Neural progenitor cell (in vitro differentiated cells): ENCODE results near the gene ZNF273. TPM values are rescaled to one million over a fixed set of nuclear protein-coding genes. Genes with fewer than 3 reads are reported as not detected.

Experiments used
- DNase-seq: peaks from one replicate; pipeline ENCODE4 v3.0.0-alpha.2; 2016; ENCODE audit warnings: low spot score
- H2AFZ ChIP-seq: fragments of 200-600 bp; sonication (generic); replicated peaks from 2 replicates; pipeline ENCODE4 v1.6.1; 2016; ENCODE audit warnings: antibody characterized with exemption
- H3F3A ChIP-seq: fragments of 200-600 bp; sonication (generic); 2 replicates; pipeline ENCODE4 v1.6.1; 2016; ENCODE audit warnings: antibody characterized with exemption, low read depth
- H3K27ac ChIP-seq: fragments of 200-600 bp; sonication (generic); 2 replicates; pipeline ENCODE4 v1.5.1; 2016; ENCODE audit warnings: mild to moderate bottlenecking
- H3K27me3 ChIP-seq: fragments of 200-600 bp; sonication (generic); 2 replicates; pipeline ENCODE4 v1.6.1; 2016; ENCODE audit warnings: mild to moderate bottlenecking, moderate library complexity
- H3K36me3 ChIP-seq: fragments of 200-600 bp; sonication (generic); 2 replicates; pipeline ENCODE4 v1.5.1; 2016
- H3K4me1 ChIP-seq: fragments of 200-600 bp; sonication (generic); 2 replicates; pipeline ENCODE4 v1.6.1; 2016; ENCODE audit warnings: mixed run types
- H3K4me2 ChIP-seq: fragments of 200-600 bp; sonication (generic); 2 replicates; pipeline ENCODE4 v1.6.1; 2016
- H3K4me3 ChIP-seq: fragments of 200-600 bp; sonication (generic); 2 replicates; pipeline ENCODE4 v1.5.1; 2016
- H3K79me2 ChIP-seq: fragments of 200-600 bp; sonication (generic); 2 replicates; pipeline ENCODE4 v1.6.1; 2016; ENCODE audit warnings: low read depth
- H3K9ac ChIP-seq: fragments of 200-600 bp; sonication (generic); 2 replicates; pipeline ENCODE4 v1.6.1; 2016
- H3K9me3 ChIP-seq: fragments of 200-600 bp; sonication (generic); 2 replicates; pipeline ENCODE4 v1.5.1; 2016; ENCODE audit warnings: low read depth
- H4K20me1 ChIP-seq: fragments of 200-600 bp; sonication (generic); 2 replicates; pipeline ENCODE4 v1.6.1; 2016; ENCODE audit warnings: low read depth
- H3K27ac Mint-ChIP-seq: 3 replicates; pipeline ENCODE4 v1.8.0; 2021; ENCODE audit warnings: mixed read lengths
- H3K27me3 Mint-ChIP-seq: 2 replicates; pipeline ENCODE4 v1.8.0; 2022; ENCODE audit warnings: low read depth, mild to moderate bottlenecking, inconsistent platforms, moderate library complexity, mixed read lengths; ENCODE audit not compliant: insufficient read depth
- H3K36me3 Mint-ChIP-seq: 3 replicates; pipeline ENCODE4 v1.8.0; 2021; ENCODE audit warnings: mixed read lengths
- H3K4me1 Mint-ChIP-seq: 3 replicates; pipeline ENCODE4 v1.8.0; 2021; ENCODE audit warnings: mixed read lengths
- H3K4me3 Mint-ChIP-seq: 3 replicates; pipeline ENCODE4 v1.8.0; 2021; ENCODE audit warnings: mild to moderate bottlenecking, moderate library complexity, mixed read lengths
- H3K9me3 Mint-ChIP-seq: 3 replicates; pipeline ENCODE4 v1.8.0; 2020; ENCODE audit warnings: mixed read lengths
- EZH2 ChIP-seq: fragments of 200-600 bp; sonication (generic); IDR thresholded peaks from 2 replicates; pipeline ENCODE4 v1.6.1; 2017; ENCODE audit warnings: antibody characterized with exemption, mild to moderate bottlenecking, moderate library complexity
- EZH2phosphoT487 ChIP-seq: fragments of 200-600 bp; sonication (generic); IDR thresholded peaks from 2 replicates; pipeline ENCODE4 v1.6.1; 2017; ENCODE audit warnings: antibody characterized with exemption
- total RNA-seq: library from RNA; depleted of rRNA; stranded (reverse); fragments of >200 nt; gene quantifications from 2 replicates; pipeline ENCODE4 v1.2.3, GENCODE V29; 2015; ENCODE audit warnings: low replicate concordance
- TF ChIP-seq, protein P1 (sequence below): fragments of 200-600 bp; sonication (generic); IDR thresholded peaks from 2 replicates; pipeline ENCODE4 v1.5.1; 2017; ENCODE audit warnings: antibody characterized with exemption, mild to moderate bottlenecking

ZNF273 gene
- total RNA-seq, 1 donor from 2014 or later = 36.5 TPM

DNA sequence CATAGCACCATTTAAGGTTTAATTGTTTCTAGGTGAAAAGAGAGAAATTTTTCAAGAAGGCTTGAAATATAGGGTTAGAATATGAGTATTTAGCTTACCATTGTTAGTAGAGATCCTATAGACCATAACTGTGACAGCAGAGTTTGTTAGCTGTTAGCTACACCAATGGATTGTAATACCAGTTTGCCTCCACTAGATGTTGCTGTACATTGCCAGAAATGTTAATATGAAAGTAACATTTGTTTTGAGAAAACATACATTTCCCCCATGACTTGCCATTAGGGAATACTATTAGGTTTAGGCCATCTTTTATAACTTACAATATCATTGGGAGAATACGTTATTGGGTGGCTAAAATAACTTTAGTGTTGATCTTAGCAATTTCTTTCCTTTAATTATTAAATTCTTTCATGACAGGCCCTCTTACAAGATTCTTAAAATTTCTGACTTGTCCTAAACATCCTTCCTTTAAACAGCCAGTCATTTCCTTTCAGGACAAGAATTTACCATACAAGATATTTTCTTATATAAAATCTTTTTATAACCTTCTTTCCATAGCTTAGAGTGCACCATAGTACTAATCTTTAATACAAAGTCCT, 48.3 kb downstream of the ZNF273 start:
- no peak overlapping the region for H3K27ac Mint-ChIP-seq
- Histone ChIP-seq H3K79me2 (no peaks in the 10 kb centered on the region), H3F3A (no peaks in the 10 kb centered on the region), H3K27me3 (peaks cover 33% of the 10 kb centered on the region), H4K20me1 (no peaks in the 10 kb centered on the region), H3K4me1 (no peaks in the 10 kb centered on the region), H3K9me3 (no peaks in the 10 kb centered on the region), H3K4me2 (no peak overlapping the region), H3K4me3 (no peak overlapping the region), H3K27ac (no peak overlapping the region), H3K9ac (no peak overlapping the region), H2AFZ (no peak overlapping the region), H3K36me3 (no peaks in the 10 kb centered on the region)
- peaks cover 2% of the 10 kb centered on the region for H3K4me1 Mint-ChIP-seq
- peaks cover 2% of the 10 kb centered on the region for H3K36me3 Mint-ChIP-seq
- peaks cover 6% of the 10 kb centered on the region for H3K27me3 Mint-ChIP-seq
- TF ChIP-seq, protein P1, sequence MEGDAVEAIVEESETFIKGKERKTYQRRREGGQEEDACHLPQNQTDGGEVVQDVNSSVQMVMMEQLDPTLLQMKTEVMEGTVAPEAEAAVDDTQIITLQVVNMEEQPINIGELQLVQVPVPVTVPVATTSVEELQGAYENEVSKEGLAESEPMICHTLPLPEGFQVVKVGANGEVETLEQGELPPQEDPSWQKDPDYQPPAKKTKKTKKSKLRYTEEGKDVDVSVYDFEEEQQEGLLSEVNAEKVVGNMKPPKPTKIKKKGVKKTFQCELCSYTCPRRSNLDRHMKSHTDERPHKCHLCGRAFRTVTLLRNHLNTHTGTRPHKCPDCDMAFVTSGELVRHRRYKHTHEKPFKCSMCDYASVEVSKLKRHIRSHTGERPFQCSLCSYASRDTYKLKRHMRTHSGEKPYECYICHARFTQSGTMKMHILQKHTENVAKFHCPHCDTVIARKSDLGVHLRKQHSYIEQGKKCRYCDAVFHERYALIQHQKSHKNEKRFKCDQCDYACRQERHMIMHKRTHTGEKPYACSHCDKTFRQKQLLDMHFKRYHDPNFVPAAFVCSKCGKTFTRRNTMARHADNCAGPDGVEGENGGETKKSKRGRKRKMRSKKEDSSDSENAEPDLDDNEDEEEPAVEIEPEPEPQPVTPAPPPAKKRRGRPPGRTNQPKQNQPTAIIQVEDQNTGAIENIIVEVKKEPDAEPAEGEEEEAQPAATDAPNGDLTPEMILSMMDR = peak; percentile 77
- TF ChIP-seq EZH2 = no peak
- TF ChIP-seq EZH2phosphoT487 = no peak
- peaks cover 9% of the 10 kb centered on the region for H3K9me3 Mint-ChIP-seq
- peak; percentile 49 for DNase-seq
- no peak overlapping the region for H3K4me3 Mint-ChIP-seq

DNA sequence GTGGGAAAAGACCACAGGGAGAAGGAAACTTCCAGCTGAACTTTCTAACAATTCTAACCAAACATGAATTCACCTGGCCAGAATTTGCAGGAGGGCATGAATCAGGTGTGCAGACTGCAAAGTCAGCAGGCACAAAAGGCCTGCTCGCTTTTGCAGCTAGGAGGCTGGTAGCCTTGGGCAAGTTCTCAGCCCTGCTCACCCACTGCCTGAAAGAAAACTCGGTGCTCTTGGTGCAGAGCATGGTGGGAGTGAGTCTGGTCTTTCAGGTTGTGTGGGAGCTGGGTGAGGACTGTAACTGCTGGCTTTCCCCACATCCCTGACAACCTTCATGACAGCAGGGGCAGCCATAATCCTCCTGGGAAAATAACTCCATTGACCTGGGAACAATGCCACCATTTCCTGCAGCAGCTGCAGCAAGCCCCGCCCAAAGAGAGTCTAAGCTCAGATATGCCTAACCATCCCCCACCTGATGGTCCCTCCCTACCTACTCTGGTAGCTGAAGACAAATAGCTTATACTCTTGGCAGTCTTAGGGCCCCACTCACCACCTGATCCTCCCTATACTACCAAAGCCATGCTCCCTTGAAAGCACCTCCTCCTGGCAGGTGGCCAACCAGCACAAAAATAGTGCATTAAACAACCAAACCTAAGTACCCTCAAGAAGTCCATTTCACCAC, 56.1 kb downstream of the ZNF273 start:
- peaks cover 2% of the 10 kb centered on the region for H3K36me3 Mint-ChIP-seq
- DNase-seq = peak; percentile 28
- H3K4me3 Mint-ChIP-seq = no peak overlapping the region
- no peaks in the 10 kb centered on the region for H3K4me1 Mint-ChIP-seq
- Histone ChIP-seq H3K27me3 (no peaks in the 10 kb centered on the region), H3K4me2 (no peak overlapping the region), H3K36me3 (no peaks in the 10 kb centered on the region), H2AFZ (no peak overlapping the region), H3K27ac (no peak overlapping the region), H4K20me1 (no peaks in the 10 kb centered on the region), H3K4me3 (no peak overlapping the region), H3K4me1 (no peaks in the 10 kb centered on the region), H3K79me2 (no peaks in the 10 kb centered on the region), H3K9me3 (no peaks in the 10 kb centered on the region), H3F3A (no peaks in the 10 kb centered on the region), H3K9ac (no peak overlapping the region)
- TF ChIP-seq, protein P1 = no peak
- no peak for TF ChIP-seq EZH2phosphoT487
- TF ChIP-seq EZH2 = no peak
- H3K27ac Mint-ChIP-seq = no peak overlapping the region
- peaks cover under 1% of the 10 kb centered on the region for H3K27me3 Mint-ChIP-seq
- H3K9me3 Mint-ChIP-seq = peaks cover 32% of the 10 kb centered on the region

GRCh38 chr7:64965594-64965993, 62.5 kb downstream of the ZNF273 start:
- H3K27me3 ChIP-seq = no peaks in the 10 kb centered on the region
- no peaks in the 10 kb centered on the region for H3K4me1 ChIP-seq
- H3K9me3 ChIP-seq = peaks cover 24% of the 10 kb centered on the region
- no peaks in the 10 kb centered on the region for H3K79me2 ChIP-seq
- H3K36me3 ChIP-seq = no peaks in the 10 kb centered on the region
- H3K9me3 Mint-ChIP-seq = peaks cover 33% of the 10 kb centered on the region
- H3K36me3 Mint-ChIP-seq = peaks cover 4% of the 10 kb centered on the region
- no peak overlapping the region for H3K9ac ChIP-seq
- no peaks in the 10 kb centered on the region for H3F3A ChIP-seq
- H4K20me1 ChIP-seq = no peaks in the 10 kb centered on the region
- peaks cover 7% of the 10 kb centered on the region for H3K27me3 Mint-ChIP-seq
- no peak overlapping the region for H2AFZ ChIP-seq
- TF ChIP-seq, protein P1 = no peak
- no peak for TF ChIP-seq EZH2
- no peak for TF ChIP-seq EZH2phosphoT487
- H3K4me2 ChIP-seq = no peak overlapping the region
- no peak overlapping the region for H3K4me3 Mint-ChIP-seq
- no peak overlapping the region for H3K27ac ChIP-seq
- H3K4me3 ChIP-seq = no peak overlapping the region
- no peaks in the 10 kb centered on the region for H3K4me1 Mint-ChIP-seq
- H3K27ac Mint-ChIP-seq = no peak overlapping the region
- no peak for DNase-seq
